ENCODE measurements around the gene CFAP61. TPM values are rescaled to one million over a fixed set of nuclear protein-coding genes. Genes with fewer than 3 reads are reported as not detected.

The CFAP61 gene
- total RNA-seq, 1 donor from 2014 or later: not detected

GRCh38 chr20:20089939-20090338 lies 37.6 kb downstream of the CFAP61 start:
- DNase-seq (ENCODE audit: low read depth): no peak
- no peak for TF ChIP-seq CTCF (conservative IDR thresholded peaks at IDR 0.05; ENCODE audit: low read depth, low read length)

GRCh38 chr20:20092827-20093226 lies 40.5 kb downstream of the CFAP61 start:
- no peak overlapping the region for H3K4me3 ChIP-seq (ENCODE audit: low read depth, low read length)
- TF ChIP-seq CTCF (conservative IDR thresholded peaks at IDR 0.05; ENCODE audit: low read depth, low read length): no peak
- DNase-seq (ENCODE audit: low read depth): no peak

More at GRCh38 chr20:20089939-20090338, 37.6 kb downstream of the CFAP61 start:
- no peak overlapping the region for H3K4me3 ChIP-seq (ENCODE audit: low read depth, low read length)

GRCh38 chr20:20094410-20094809 lies 42.1 kb downstream of the CFAP61 start:
- H3K4me3 ChIP-seq (ENCODE audit: low read depth, low read length): no peak overlapping the region
- DNase-seq (ENCODE audit: low read depth): no peak
- TF ChIP-seq CTCF (conservative IDR thresholded peaks at IDR 0.05; ENCODE audit: low read depth, low read length): no peak

- DNase-seq (ENCODE audit: low read depth): no peak
- no peak overlapping the region for H3K4me3 ChIP-seq (ENCODE audit: low read depth, low read length)
- TF ChIP-seq CTCF (conservative IDR thresholded peaks at IDR 0.05; ENCODE audit: low read depth, low read length): no peak
These were observed 43.0 kb downstream of the CFAP61 start for GRCh38 chr20:20095114-20095872.

- no peak for DNase-seq (ENCODE audit: low read depth)
- no peak for TF ChIP-seq CTCF (conservative IDR thresholded peaks at IDR 0.05; ENCODE audit: low read depth, low read length)
- H3K4me3 ChIP-seq (ENCODE audit: low read depth, low read length): no peak overlapping the region
These were observed 44.1 kb downstream of the CFAP61 start for GRCh38 chr20:20096421-20096820.

- no peak for TF ChIP-seq CTCF (conservative IDR thresholded peaks at IDR 0.05; ENCODE audit: low read depth, low read length)
- no peak for DNase-seq (ENCODE audit: low read depth)
These were observed 48.5 kb downstream of the CFAP61 start for GRCh38 chr20:20100881-20101280.

GRCh38 chr20:20102163-20102562 lies 49.8 kb downstream of the CFAP61 start:
- DNase-seq (ENCODE audit: low read depth): no peak
- TF ChIP-seq CTCF (conservative IDR thresholded peaks at IDR 0.05; ENCODE audit: low read depth, low read length): no peak
- no peak overlapping the region for H3K4me3 ChIP-seq (ENCODE audit: low read depth, low read length)

More at GRCh38 chr20:20100881-20101280, 48.5 kb downstream of the CFAP61 start:
- no peak overlapping the region for H3K4me3 ChIP-seq (ENCODE audit: low read depth, low read length)

Data from epithelial cell of proximal tubule (primary cell).